ENCODE results near the gene ADAM17.
A peak's percentile ranks its signal among the peaks of the same experiment; 100 is the strongest.
"Not testable (repeated sequence)": the region's sequence is repeated elsewhere in the genome, so short reads cannot be mapped to it uniquely, and the experiment has no call there.

ADAM17 gene

GRCh38 chr2:9555297-9556120, at the start of gene ADAM17:
TSS of gene ADAM17 (minus strand) at chr2:9555830. CDS start at chr2:9555605, 225 bp downstream.
- DNase-seq (ENCODE audit: low read depth) = peak; percentile 74

DNA sequence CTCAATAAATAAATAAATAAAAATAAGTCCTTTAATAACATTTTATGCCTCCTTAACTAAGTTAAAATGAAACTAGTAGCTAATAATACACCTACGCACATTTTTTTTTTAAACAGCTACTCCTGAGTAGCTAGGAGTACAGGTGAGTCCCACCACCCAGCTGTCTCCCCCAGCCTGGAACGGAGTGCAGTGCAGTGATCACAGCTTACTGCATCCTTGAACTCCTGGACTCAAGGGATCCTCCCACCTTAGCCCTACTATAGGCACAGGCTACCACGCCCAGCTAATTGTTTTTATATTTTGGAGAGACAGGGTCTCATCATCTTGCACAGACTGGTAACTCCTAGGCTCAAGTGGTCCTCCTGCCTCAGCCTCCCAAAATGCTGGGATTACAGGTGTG, 46.8 kb upstream of the ADAM17 start:
- DNase-seq (ENCODE audit: low read depth) = no peak

DNA sequence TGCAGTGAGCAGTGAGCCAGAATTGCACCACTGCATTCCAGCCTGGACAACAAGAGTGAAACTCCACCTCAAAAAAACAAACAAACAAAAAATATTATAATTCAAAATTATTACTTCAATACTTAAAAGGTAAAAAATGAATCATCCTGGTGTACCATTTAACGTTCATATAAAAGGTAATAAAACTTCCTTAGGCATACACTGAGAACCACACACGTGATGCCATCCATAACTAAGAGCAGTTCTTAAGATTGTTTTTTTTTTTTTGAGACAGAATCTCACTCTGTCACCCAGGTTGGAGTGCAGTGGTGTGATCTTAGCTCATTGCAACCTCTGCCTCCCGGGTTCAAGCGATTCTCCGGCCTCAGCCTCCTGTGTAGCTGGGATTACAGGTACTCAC, 45.8 kb upstream of the ADAM17 start:
- DNase-seq (ENCODE audit: low read depth) = no peak

GRCh38 chr2:9599430-9599829, 43.8 kb upstream of the ADAM17 start:
- no peak for DNase-seq (ENCODE audit: low read depth)

DNA sequence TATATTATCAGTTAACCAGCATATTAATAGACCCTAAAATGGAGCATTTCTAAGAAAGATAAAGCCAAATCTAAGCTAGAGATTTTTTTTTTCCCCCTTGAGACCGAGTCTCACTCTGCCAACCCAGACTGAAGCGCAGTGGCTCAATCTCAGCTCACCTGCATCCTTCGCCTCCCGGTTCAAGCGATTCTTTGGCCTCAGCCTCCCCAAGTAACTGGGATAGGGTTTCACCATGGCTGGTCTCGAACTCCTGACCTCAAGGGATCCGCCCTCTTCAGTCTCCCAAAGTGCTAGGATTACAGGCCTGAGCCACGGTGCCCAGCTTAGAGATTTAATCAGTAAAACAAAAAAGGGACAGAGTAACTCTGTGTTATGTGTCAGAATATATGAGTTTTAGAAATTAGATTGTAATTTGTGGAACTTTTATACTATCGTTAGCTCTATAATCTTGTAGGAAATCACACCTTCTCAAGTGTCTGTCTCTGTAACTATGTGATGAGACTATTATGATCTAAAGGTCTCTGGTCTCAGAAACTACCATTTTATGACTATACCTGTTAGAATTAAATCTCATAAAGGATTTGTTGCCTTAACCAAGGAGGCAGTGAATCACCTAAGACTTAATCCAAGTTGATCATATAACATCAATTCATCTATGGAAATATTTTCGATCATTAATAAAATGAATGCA, 41.1 kb upstream of the ADAM17 start:
- DNase-seq (ENCODE audit: low read depth) = no peak

GRCh38 chr2:9595746-9596145, 40.1 kb upstream of the ADAM17 start:
- no peak for DNase-seq (ENCODE audit: low read depth)

DNA sequence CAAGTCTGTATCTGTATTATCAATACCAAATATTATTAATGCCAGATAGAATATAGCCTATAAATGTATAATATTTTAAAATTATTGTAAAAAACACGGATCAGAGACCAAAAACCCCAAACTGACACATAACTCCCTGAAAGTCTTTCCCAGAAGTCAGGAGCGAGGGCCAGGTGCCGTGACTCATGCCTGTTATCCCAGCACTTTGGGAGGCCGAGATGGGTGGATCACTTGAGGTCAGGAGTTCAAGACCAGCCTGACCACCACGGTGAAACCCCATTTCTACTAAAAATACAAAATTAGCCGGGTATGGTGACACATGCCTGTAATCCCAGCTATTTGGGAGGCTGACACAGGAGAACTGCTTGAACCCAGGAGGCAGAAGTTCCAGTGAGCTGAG, 39.6 kb upstream of the ADAM17 start:
- not testable (repeated sequence) for DNase-seq (ENCODE audit: low read depth)

- no peak for DNase-seq (ENCODE audit: low read depth)
Observed at GRCh38 chr2:9594366-9595054, 38.9 kb upstream of the ADAM17 start.

DNA sequence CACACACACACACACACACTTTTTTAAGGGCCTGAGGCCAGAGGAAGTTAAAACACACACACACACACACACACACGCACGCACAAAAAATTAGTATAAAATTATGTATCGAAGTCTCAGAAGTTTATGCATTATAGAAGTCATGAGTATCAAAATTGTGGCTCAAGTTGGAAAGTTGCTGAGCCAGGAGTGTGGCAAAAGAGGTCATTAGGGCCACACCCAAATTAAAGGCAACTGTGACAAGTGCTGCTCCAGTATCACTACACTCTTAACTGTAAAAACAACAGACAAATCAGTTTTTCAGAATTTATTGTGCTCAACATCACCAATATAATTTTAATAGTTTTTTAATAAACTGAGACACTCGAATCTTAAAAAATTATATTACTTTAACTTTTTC, 38.3 kb upstream of the ADAM17 start:
- DNase-seq (ENCODE audit: low read depth) = no peak

GRCh38 chr2:9592699-9593098, 37.1 kb upstream of the ADAM17 start:
- DNase-seq (ENCODE audit: low read depth) = no peak

- DNase-seq (ENCODE audit: low read depth) = no peak
Observed at GRCh38 chr2:9590641-9591040, 35.0 kb upstream of the ADAM17 start.

DNA sequence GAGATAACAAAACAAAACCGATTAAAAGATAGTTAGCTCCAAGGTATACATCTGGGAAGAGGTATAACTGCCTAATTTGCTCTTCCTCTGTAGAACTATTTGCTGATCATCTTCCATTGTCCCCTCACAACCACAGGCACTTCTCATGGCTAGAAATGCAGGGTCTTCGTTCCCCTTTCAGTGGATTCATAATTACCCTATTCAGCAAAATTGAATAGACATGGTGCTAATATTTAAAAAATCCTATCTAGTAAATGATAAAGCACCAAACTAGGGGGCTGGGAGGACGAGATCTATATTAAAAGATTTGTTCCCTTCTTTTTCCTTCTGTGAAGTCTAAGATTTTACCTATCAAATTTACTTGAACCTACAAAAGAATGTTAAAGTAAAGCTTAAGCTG, 30.8 kb upstream of the ADAM17 start:
- no peak for DNase-seq (ENCODE audit: low read depth)

- DNase-seq (ENCODE audit: low read depth) = no peak
Observed at GRCh38 chr2:9585486-9585885, 29.9 kb upstream of the ADAM17 start.

DNA sequence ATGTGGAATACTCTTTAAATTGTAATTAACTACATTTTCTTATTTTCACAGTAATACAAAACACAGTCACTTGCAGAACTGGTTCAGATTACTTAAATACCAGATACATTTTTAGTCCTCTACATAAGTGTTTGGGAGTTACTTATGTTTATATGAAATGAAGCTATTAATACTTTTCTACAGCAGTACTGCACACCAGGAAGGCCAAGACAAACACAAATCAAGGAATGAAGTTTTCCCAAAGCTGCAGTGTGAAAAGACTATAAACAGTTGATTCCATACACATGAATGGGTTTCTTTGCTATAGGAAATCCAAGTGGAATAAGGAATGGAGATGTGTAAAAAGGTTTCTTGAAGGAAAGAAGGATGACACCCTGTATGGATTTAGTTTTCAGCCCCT, 29.3 kb upstream of the ADAM17 start:
- not testable (repeated sequence) for DNase-seq (ENCODE audit: low read depth)

DNA sequence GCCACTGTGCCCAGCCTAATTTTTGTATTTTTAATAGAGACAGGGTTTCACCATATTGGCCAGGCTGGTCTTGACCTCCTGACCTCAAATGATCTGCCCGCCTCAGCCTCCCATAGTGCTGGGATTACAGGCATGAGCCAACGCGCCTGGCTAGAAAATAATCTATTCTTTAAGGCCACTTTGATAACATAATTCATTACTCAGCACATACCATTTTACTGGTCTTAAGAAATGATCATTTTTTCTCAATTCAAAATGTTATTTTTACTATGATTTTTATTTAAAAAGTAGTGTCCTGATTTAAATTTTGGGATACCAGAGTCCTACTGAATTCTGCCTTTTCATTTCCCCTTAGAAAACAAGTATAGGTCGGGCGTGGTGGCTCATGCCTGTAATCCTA, 27.0 kb upstream of the ADAM17 start:
- no peak for DNase-seq (ENCODE audit: low read depth)

DNA sequence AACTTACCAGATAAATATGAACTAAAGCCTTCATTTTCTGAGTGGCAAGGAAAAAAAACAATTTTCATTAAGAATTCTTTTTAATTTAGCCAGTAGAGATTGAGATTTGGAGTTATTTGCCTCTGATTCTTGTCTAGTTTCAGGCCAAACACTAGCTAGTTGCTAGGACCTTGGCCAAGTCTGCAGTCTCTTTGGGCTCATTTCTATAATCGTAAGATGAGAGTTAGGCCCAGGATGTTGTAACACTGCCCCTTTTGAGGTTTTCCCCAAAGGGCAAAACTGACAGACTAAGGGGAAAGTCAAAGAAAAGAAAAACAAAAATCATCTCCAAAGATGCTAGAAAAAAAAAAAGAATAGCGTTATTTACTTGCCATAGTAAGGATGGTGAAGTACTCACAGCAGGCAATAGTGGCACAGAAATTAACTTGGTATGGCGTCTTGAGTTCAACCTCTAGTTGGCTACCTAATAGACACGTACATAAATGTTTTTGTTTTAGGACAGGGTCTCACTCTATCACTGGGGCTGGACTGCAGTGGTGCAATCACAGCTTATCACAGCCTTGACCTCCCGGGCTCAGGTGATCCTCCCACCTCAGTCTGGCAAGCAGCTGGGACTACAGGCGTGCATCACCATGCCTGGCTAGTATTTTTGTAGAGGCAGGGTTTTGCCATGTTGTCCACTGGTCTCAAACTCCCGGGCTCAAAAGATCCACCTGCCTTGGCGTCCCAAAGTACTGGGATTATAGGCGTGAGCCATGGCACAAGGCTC, 23.0 kb upstream of the ADAM17 start:
- no peak for DNase-seq (ENCODE audit: low read depth)

DNA sequence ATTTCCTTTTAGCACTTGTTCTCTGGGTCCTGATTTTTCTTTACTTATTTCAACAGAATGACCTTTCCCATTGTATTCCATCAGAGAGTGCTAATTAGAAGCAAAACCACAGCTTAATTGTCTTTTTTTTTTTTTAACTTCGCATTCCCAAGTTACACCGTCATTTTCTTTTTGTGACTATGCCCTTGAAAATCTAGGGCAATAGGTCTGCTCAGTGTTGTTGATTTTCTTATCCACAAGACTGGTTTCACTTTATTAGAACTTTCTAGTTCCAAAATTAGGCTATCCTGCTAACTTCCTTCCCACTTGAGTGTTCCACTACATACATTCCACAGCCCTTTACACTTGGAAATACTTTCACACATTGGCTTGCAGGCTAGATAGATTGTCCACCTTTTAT, 18.7 kb upstream of the ADAM17 start:
- DNase-seq (ENCODE audit: low read depth) = no peak

- no peak for DNase-seq (ENCODE audit: low read depth)
Observed at GRCh38 chr2:9573840-9574239, 18.2 kb upstream of the ADAM17 start.

DNA sequence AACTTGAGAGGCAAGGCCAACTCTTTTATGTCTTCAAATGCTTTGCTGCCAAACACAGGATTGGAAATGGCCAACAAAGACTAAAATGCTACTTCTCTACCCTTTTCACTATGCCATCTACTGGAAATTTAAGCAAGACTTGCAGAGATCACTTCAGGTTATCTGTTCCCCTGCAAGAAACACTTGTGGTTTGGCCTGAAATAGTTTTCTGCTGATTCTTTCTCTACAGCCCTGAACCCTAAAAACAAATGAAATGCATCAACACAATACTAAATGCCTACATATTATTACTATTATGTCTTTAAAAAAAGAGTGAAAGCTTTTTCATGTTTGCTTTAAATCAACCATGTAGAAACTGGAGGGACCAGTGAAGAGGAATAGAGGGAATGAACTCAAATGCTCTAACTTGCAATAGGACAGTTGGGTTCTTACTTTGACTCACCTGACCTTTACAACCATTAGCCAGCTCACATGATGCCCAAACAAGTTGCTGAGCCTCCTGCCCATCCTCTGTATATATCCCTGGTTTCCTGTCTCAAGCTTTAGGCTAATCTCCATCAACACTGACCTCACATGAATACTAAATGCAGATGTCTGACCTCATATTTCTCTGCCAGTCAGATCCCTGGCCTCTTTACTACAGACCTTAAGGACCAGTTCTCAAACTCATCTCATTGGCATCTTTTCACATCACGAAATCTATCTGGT, 17.5 kb upstream of the ADAM17 start:
- DNase-seq (ENCODE audit: low read depth) = no peak

- DNase-seq (ENCODE audit: low read depth) = no peak
Observed at GRCh38 chr2:9570182-9571060, 14.8 kb upstream of the ADAM17 start.
